Fibroblast of peridontal ligament (primary cell): ENCODE measurements around the gene DHX15.
A peak's percentile ranks its signal among the peaks of the same experiment; 100 is the strongest.

Experiments
- DNase-seq: peaks from one replicate; pipeline ENCODE4 v3.0.0-alpha.2; 2010; ENCODE audit errors: extremely low read depth

The DHX15 gene

GRCh38 chr4:24584211-24584850 lies at the start of gene DHX15:
DHX15 (minus strand) TSS chr4:24584554; CDS start chr4:24584393, 161 bp downstream.
- DNase-seq, result peak; percentile 96

GRCh38 chr4:24632011-24632410 lies 47.7 kb upstream of the DHX15 start:
- DNase-seq, result no peak

GRCh38 chr4:24630937-24631336 lies 46.6 kb upstream of the DHX15 start:
- DNase-seq, result no peak

GRCh38 chr4:24625091-24625490 lies 40.7 kb upstream of the DHX15 start:
- no peak for DNase-seq

- DNase-seq, result no peak
Observed at GRCh38 chr4:24624381-24624780, 40.0 kb upstream of the DHX15 start.

GRCh38 chr4:24622146-24622834 lies 37.9 kb upstream of the DHX15 start:
- no peak for DNase-seq

GRCh38 chr4:24615977-24616376 lies 31.6 kb upstream of the DHX15 start:
- DNase-seq, result no peak

GRCh38 chr4:24614881-24615280 lies 30.5 kb upstream of the DHX15 start:
- no peak for DNase-seq

GRCh38 chr4:24613502-24613901 lies 29.1 kb upstream of the DHX15 start:
- DNase-seq, result no peak

- peak; percentile 10 for DNase-seq
Observed at GRCh38 chr4:24611575-24611974, 27.2 kb upstream of the DHX15 start.

- no peak for DNase-seq
Observed at GRCh38 chr4:24607334-24607733, 23.0 kb upstream of the DHX15 start.

GRCh38 chr4:24605216-24605615 lies 20.9 kb upstream of the DHX15 start:
- DNase-seq, result no peak

- DNase-seq, result no peak
Observed at GRCh38 chr4:24604558-24605214, 20.3 kb upstream of the DHX15 start.

- DNase-seq, result no peak
Observed at GRCh38 chr4:24603343-24603742, 19.0 kb upstream of the DHX15 start.

GRCh38 chr4:24601121-24601520 lies 16.8 kb upstream of the DHX15 start:
- DNase-seq, result no peak

GRCh38 chr4:24599275-24599674 lies 14.9 kb upstream of the DHX15 start:
- DNase-seq, result no peak

GRCh38 chr4:24598025-24598424 lies 13.7 kb upstream of the DHX15 start:
- no peak for DNase-seq

- no peak for DNase-seq
Observed at GRCh38 chr4:24595659-24596058, 11.3 kb upstream of the DHX15 start.

- peak; percentile 21 for DNase-seq
Observed at GRCh38 chr4:24594887-24595286, 10.5 kb upstream of the DHX15 start.

GRCh38 chr4:24589448-24589847 lies 5.1 kb upstream of the DHX15 start:
- no peak for DNase-seq

- DNase-seq, result no peak
Observed at GRCh38 chr4:24588216-24588954, 4.0 kb upstream of the DHX15 start.

- peak; percentile 49 for DNase-seq
Observed at GRCh38 chr4:24583451-24584210, 723 bp downstream of the DHX15 start.
